ENCODE results near the gene PARD3.

PARD3 gene

GRCh38 chr10:34824870-34825269, 9.8 kb upstream of the PARD3 start:
- DNase-seq (ENCODE audit: low read depth), result no peak

DNA sequence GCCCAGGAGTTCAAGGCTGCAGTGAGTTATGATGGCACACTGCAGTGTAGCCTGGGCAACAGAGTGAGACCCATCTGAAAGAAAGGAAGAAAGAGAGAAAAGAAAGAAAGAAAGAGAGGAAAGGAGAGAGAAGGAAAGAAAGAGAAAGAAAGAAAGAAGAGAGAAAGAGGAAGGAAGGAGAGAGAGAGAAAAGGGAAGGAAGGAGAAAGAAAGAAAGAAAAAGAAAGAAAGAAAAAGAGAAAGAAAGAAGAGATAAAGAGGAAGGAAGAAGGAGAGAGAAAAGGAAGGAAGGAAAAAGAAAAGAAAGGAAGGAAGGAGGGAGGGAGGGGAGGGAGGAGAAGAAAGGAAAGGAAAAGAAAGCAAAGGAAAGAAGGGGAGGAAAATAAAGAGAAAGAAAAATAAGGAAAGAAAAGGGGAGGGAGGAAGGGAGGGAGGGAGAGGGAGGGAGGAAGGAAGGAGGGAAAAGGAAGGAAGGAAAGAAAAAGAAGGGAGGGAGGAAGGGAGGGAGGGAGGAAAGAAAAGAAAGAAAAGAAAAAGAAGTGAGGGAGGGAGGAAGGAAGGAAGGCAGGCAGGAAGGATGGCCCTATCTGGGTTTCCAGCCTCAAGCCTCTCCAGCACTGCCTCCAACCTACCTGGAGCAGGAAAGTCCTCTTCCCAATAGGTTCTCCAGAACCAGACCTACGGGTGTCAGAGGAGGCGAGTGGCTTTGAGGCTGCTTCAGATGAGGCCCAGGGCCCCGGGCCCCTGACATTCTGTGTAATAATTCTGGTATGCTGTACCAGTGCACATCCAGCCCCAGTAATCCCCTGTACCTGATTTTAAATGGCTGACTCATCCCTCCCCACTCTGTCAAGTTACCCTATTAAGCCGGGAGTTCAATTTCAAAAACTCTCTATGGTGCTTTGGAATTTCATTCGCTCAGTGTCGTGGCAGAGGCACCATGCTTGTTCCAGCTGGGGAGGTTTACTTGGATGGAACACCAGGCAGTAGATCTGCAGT, 6.8 kb upstream of the PARD3 start:
- DNase-seq (ENCODE audit: low read depth), result no peak

DNA sequence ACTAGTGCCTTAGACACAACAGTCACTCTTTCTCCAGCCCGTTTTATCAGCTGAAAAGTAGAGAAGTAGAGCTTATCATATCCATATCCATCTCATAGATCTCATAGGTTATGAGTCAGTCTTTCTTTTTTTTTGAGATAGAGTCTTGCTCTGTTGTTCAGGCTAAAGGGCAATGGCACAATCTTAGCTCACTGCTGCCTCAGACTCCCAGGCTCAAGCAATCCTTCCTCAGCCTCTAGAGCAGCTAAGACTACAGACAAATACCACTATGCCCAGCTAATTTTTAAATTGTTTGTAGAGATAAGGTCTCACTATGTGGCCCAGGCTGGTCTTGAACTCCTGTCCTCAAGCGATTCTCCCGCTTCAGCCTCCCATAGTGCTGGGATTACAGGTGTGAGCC, 2.5 kb upstream of the PARD3 start:
- DNase-seq (ENCODE audit: low read depth), result no peak

DNA sequence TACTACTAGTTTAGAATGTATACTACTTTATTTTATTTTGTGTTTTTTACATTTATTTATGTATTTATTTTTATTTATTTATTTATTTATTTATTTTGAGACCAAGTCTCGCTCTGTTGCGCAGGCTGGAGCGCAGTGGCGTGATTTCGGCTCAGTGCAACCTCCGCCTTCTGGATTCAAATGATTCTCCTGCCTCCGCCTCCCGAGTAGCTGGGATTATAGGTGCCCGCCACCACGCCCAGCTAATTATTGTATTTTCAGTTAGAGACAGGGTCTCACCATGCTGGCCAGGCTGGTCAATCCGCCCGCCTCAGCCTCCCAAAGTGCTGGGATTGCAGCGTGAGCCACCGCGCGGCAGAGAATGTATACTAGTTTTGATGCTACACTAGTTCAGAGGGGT, 2.0 kb upstream of the PARD3 start:
- DNase-seq (ENCODE audit: low read depth), result no peak

DNA sequence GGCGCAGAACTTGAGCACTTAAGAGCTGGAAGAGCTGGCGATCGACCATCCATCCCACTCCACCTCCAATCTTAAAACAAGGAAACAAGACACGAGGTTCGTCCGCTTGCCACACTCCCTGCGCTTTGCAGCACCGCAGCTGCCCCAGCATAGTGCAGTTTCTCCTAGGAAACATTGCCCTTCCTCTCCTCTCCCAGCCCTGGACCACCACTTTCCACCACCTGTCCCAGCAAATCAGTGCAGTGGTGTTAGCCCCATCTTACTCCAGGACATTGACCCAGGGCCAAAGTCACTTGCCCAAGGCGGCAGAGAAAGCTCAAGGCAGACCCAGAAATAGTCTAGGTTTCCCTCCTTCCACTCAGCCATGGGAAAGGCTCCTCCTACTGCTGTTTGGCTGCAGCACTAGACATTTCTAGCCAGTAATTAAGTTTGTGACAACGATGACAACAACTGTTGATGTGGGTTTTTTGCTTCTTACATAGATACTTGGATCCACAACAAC, 1.5 kb upstream of the PARD3 start:
- DNase-seq (ENCODE audit: low read depth), result no peak

GRCh38 chr10:34816085-34816496, 995 bp upstream of the PARD3 start:
- no peak for DNase-seq (ENCODE audit: low read depth)

DNA sequence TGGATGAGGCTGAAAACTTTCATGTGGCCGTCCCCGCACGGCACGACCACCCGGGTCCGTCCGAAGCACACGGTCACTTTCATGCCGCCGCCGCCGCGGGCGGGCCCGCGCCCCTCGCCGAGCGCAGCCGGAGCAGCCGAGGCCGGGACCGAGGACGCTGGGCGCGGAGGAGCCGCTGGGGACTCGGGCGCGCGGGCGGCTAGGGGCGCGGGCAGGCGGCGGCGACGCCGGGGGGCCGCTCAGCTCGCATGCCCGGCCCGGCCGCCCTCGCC, 247 bp downstream of the PARD3 start:
- DNase-seq (ENCODE audit: low read depth), result no peak

DNA sequence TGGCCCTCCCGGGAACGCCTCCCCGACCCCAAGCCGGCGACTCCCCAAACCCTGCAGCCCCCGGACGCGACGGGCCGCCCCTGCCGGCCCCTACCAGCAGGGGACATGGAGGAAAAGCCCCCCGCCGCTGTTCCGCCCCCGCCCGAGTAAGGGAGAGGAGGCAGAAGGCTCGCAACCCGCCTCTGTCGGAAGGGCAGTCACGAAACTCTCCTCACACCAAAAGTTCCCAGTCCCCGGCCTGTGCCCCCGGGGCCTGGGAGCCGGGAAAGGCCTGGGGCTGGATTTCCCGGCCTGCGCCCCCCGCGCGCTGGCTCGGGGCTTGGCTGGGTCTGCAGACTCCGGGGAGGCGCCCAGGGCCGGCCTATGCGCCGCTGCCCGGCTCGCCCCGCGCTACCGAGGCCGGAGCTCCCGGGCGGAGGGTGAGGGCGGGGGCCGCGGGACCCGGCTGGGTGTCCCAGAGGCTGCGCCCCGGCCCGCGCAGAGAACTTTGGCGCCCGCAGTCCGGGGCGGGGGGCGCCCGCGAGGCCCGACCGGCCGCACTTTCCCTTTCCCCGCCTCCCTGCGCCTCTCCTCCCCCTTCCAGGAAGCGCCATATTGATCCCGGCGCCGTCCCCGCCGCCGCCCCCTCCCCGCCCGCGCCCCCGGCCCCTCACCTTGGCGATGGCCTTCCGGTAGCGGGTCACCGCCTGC, 728 bp downstream of the PARD3 start:
- no peak for DNase-seq (ENCODE audit: low read depth)

- no peak for DNase-seq (ENCODE audit: low read depth)
Observed at GRCh38 chr10:34813626-34814222, 1.4 kb downstream of the PARD3 start.

GRCh38 chr10:34812771-34813170, 2.3 kb downstream of the PARD3 start:
- DNase-seq (ENCODE audit: low read depth), result no peak

DNA sequence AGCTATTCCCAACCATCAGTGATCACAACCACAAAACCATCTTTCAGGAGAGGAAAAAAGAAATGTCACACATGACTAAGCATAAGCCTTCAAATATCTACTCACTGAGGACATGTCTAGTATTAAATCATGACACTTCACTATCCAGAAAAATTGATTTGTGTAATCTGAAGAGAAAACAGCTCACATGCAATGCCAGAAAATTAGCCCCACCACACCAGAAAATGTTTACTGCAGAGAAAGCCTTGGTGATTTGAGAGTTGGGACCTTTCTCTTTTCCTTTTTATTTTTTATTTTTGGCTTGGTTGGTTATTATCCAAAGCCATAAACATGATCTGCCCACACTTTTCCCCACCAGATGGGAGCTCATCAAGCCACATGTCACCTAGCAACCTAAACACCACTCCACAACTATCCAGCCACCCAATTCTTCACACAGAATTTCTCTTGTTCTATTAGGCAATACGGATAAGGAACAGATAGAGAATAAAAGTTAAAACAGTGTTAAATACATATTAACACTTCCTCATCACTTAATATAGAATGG, 3.1 kb downstream of the PARD3 start:
- DNase-seq (ENCODE audit: low read depth), result no peak

- DNase-seq (ENCODE audit: low read depth), result no peak
Observed at GRCh38 chr10:34811126-34811967, 3.7 kb downstream of the PARD3 start.

DNA sequence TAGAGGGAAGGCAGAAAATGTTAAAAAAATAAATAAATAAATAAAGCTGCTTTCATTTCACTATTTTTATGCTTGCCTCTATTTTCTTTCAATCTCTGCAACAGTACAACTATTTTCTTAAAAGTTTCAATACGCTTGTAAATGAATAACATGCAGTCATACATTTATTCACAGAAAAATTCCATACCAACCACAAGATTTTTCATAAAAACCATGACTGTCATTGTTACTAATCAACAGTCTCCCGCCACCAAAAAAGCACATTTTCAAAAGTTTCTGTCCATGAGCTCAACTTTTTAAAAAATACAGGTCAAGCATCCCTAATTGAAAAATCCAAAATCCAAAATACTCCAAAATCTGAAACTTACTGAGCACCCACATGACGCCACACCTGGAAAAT, 5.3 kb downstream of the PARD3 start:
- no peak for DNase-seq (ENCODE audit: low read depth)

DNA sequence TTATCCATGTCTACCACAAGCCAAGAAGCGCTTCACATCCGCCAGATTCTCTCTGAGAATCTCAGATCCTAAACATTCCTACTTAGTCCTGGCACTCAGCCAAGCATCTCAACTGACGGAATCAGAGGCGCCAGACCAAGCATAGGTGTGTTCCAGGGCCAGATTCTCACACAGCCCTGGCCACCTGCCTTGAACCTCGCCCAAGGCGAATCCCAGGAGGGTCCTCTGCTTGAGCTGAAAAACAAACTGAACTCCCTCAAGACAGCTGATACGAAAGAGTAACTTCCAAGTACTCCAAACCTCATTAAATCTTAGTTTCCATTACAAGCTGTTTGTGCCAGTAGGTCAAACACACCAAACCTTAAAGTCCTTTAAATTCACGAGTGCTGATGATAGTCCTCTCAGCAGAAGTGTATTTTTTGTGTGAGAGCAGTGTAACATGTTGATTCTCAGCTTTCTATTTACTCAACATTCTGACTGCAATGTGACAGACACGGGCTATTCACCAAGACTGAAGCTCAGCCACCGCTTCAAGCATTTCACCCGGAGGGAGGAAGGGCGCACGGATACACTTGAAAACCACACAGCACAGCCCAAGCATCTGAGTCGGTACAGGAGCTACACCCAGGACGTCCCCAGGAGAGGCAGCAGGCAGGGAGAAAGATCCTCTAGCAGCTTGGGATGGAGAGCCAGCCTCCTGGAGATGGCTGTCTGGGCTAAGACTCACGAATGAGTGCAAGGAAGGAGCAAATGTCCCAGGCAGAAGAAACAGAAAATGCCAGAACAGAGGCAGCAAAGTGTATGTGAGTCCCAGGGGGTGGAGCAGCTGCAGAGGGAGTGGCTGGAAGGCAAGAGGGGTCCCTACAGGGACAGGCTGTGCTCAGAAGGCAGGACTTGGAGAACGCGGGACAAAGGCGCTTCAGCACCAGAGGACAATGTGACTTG, 6.0 kb downstream of the PARD3 start:
- no peak for DNase-seq (ENCODE audit: low read depth)

GRCh38 chr10:34808336-34808735, 6.8 kb downstream of the PARD3 start:
- no peak for DNase-seq (ENCODE audit: low read depth)

DNA sequence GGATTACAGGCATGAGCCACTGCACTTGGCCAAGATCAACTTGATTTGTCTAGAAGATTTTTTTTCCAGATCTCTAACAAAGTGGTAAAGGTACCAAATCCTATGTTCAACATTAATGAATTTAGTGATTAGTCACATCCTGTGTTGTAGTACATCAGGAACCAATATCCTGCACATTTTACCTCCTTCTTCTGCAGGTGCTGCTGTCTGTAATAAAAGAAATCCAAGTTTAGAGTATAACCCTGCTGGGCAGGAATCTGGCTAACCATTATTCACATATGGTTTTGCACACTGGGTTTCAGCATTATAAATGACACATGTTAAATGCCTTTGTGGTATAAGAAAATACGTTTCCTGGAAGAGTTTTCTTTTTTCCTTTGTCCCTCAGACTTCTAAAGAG, 10.8 kb downstream of the PARD3 start:
- DNase-seq (ENCODE audit: low read depth), result no peak

DNA sequence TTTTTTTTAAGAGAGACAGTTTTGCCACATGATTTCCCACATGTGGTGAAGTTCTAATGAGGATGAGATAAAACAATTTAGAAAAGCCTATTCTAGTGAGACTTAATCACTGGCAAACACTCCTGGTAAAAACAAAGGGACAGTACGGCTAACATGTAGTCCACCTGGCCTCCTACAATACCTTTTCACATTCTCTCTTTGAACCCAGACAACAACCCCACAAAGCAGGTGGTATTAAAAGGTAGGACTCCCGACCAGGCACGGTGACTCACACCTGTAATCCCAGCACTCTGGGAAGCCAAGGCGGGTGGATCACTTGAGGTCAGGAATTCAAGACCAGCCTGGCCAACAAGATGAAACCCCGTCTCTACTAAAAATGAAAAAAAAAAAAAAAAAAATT, 12.4 kb downstream of the PARD3 start:
- DNase-seq (ENCODE audit: low read depth), result no peak

DNA sequence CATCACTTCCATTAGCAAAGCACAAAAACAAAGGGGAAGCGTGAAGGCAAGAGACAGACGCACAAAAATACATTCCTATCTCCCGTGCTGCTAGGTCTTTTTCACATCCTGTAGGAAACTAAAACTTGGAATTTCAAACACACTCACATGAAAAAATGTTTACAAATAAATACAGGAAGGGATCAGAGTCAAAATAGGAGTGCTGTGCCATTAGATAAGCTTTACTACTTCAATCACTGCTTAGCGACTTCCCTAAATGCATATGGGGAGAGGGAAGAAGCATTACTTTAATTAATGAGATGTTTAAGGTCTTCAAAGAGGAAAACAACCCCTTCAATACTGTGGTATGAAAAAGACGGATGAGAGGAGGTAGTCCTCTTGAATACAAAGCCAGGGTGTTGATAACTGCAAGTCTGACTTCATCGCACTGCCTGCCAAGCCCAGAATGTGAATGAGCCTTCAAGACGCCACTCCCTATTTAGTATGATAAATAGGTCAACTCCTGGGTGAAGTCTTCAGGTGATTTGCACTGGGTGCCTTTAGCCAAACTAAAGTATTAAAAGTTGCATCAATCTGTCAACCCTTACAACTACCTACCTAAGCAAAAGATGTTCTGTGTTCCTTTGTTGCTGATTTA, 13.9 kb downstream of the PARD3 start:
- no peak for DNase-seq (ENCODE audit: low read depth)

GRCh38 chr10:34800624-34801023, 14.5 kb downstream of the PARD3 start:
- no peak for DNase-seq (ENCODE audit: low read depth)

- no peak for DNase-seq (ENCODE audit: low read depth)
Observed at GRCh38 chr10:34798654-34799053, 16.4 kb downstream of the PARD3 start.
